A549 (cell line): Measurements from ENCODE around the gene KLLN. TPM values are rescaled to one million over a fixed set of nuclear protein-coding genes. Genes with fewer than 3 reads are reported as not detected.
"Not testable (repeated sequence)": the region's sequence is repeated elsewhere in the genome, so short reads cannot be mapped to it uniquely, and the experiment has no call there.

Experiments
- ATAC-seq, 2 experiments: fragments of 200-7000 bp in 1 of 2; fragments of >200 bp in 1 of 2; cut with Nextera tagmentation in 1 of 2; cut with Tn5 transposase in 1 of 2; 3 replicates each; pipeline versions ENCODE4 v1.8.0 to v1.9.1; 2018 to 2020; ENCODE audit warnings: mild to moderate bottlenecking in 1 of 2, moderate library complexity in 1 of 2
- CTCF ChIA-PET: fragments of 300-600 bp; sonication (Branson Sonifier 250); formaldehyde crosslinking; extraction: SDS; loops from one replicate; lab custom pipeline; 2021; ENCODE audit warnings: antibody characterized with exemption, inconsistent platforms; lab: Yijun Ruan, JAX
- POLR2A ChIA-PET: fragments of 350-600 bp; formaldehyde crosslinking; extraction: SDS; loops from one replicate; lab custom pipeline; 2021; ENCODE audit warnings: antibody characterized with exemption, inconsistent platforms; lab: Yijun Ruan, JAX
- DNase-seq, 2 experiments: peaks; one replicate each; pipeline versions ENCODE4 v3.0.0 to v3.0.0-alpha.2; 2011 to 2016; ENCODE audit warnings: low read depth in 1 of 2, low spot score in 1 of 2
- FAIRE-seq: peaks from 2 replicates; lab custom pipeline; 2011; peaks lifted over from hg19 to GRCh38; lab: Jason Lieb, UNC
- H3K27ac ChIP-seq, 2 experiments: fragments of >200 bp; sonication (Bioruptor Twin); formaldehyde crosslinking; 3 replicates each; pipeline ENCODE4 v1.5.1; 2016 to 2017
- H3K4me1 ChIP-seq: fragments of >200 bp; sonication (Bioruptor Twin); formaldehyde crosslinking; 3 replicates; pipeline ENCODE4 v1.6.1; 2016
- H3K4me2 ChIP-seq: fragments of >200 bp; sonication (Bioruptor Twin); formaldehyde crosslinking; 3 replicates; pipeline ENCODE4 v1.6.1; 2016
- H3K4me3 ChIP-seq: fragments of >200 bp; sonication (Bioruptor Twin); formaldehyde crosslinking; 3 replicates; pipeline ENCODE4 v1.5.1; 2016
- H3K9me3 ChIP-seq: fragments of >200 bp; sonication (Bioruptor Twin); formaldehyde crosslinking; 3 replicates; pipeline ENCODE4 v1.6.1; 2016
- CBX8 ChIP-seq: fragments of 200-600 bp; sonication (generic); IDR thresholded peaks from 2 replicates; pipeline ENCODE4 v1.6.1; 2016
- CEBPB ChIP-seq, 2 experiments: fragments of >200 bp in 1 of 2; sonication (Bioruptor Twin) in 1 of 2; formaldehyde crosslinking in 1 of 2; IDR thresholded peaks; 2 replicates each; pipeline ENCODE4 v1.6.1; 2012 to 2016
- EHF ChIP-seq: fragments of 250-450 bp; sonication (Bioruptor Pico); IDR thresholded peaks from 2 replicates; pipeline ENCODE4 v1.5.0; 2020; ENCODE audit warnings: mild to moderate bottlenecking
- EHMT2 ChIP-seq: fragments of 200-600 bp; sonication (generic); IDR thresholded peaks from 2 replicates; pipeline ENCODE4 v1.6.1; 2016; ENCODE audit warnings: antibody characterized with exemption, low read depth, mild to moderate bottlenecking, moderate library complexity
- EP300 ChIP-seq, 2 experiments: fragments of >200 bp; sonication (Bioruptor Twin); formaldehyde crosslinking; IDR thresholded peaks; 2 replicates in 1 of 2; 3 replicates in 1 of 2; pipeline ENCODE4 v1.6.1; 2016 to 2017
- FOSB ChIP-seq: fragments of 250-450 bp; sonication (Bioruptor Pico); IDR thresholded peaks from 2 replicates; pipeline ENCODE4 v1.5.0; 2020; ENCODE audit warnings: mild to moderate bottlenecking, moderate library complexity
- FOSL2 ChIP-seq, 2 experiments: fragments of 450-650 bp in 1 of 2; fragments of >200 bp in 1 of 2; sonication (Bioruptor Twin) in 1 of 2; formaldehyde crosslinking; IDR thresholded peaks; 2 replicates each; pipeline versions ENCODE4 v1.5.0 to v1.6.1; 2016 to 2020; ENCODE audit warnings: mild to moderate bottlenecking in 1 of 2, moderate library complexity in 1 of 2
- GATA3 ChIP-seq: IDR thresholded peaks from 2 replicates; pipeline ENCODE4 v1.6.1; 2012; ENCODE audit warnings: borderline replicate concordance
- HEYL ChIP-seq: fragments of 250-450 bp; sonication (Bioruptor Pico); IDR thresholded peaks from 2 replicates; pipeline ENCODE4 v1.8.0; 2021; ENCODE audit warnings: mild to moderate bottlenecking, moderate library complexity
- HOXA7 ChIP-seq: fragments of 250-450 bp; sonication (Bioruptor Pico); IDR thresholded peaks from 2 replicates; pipeline ENCODE4 v1.5.0; 2020; ENCODE audit warnings: mild to moderate bottlenecking, moderate library complexity
- HOXB5 ChIP-seq: fragments of 250-450 bp; sonication (Bioruptor Pico); IDR thresholded peaks from 2 replicates; pipeline ENCODE4 v1.5.0; 2020; ENCODE audit warnings: mild to moderate bottlenecking, moderate library complexity
- JUN ChIP-seq, 2 experiments: fragments of >200 bp; sonication (Bioruptor Twin); formaldehyde crosslinking; IDR thresholded peaks; 2 replicates in 1 of 2; 3 replicates in 1 of 2; pipeline ENCODE4 v1.6.1; 2016 to 2017
- JUNB ChIP-seq: fragments of >200 bp; sonication (Bioruptor Twin); formaldehyde crosslinking; IDR thresholded peaks from 2 replicates; pipeline ENCODE4 v1.6.1; 2016
- KDM5A ChIP-seq: fragments of 200-600 bp; sonication (generic); IDR thresholded peaks from 2 replicates; pipeline ENCODE4 v1.6.1; 2016; ENCODE audit warnings: antibody characterized with exemption, mild to moderate bottlenecking
- MAFK ChIP-seq: fragments of 450-650 bp; IDR thresholded peaks from 2 replicates; pipeline ENCODE4 v1.6.1; 2014; ENCODE audit not compliant: partially characterized antibody
- NFE2L2 ChIP-seq: fragments of 150-350 bp; conservative IDR thresholded peaks from 2 replicates; pipeline ENCODE4 v1.6.1; 2014; ENCODE audit warnings: low read length
- RFX5 ChIP-seq: fragments of 450-650 bp; IDR thresholded peaks from 2 replicates; pipeline ENCODE4 v1.7.1; 2014; ENCODE audit warnings: antibody characterized with exemption, mild to moderate bottlenecking, moderate library complexity
- RNF2 ChIP-seq: fragments of 200-600 bp; sonication (generic); IDR thresholded peaks from 2 replicates; pipeline ENCODE4 v1.6.1; 2016; ENCODE audit warnings: low read depth, mild to moderate bottlenecking, antibody characterized with exemption, moderate library complexity, borderline replicate concordance
- TFCP2L1 ChIP-seq: fragments of 250-450 bp; sonication (Bioruptor Pico); IDR thresholded peaks from 2 replicates; pipeline ENCODE4 v1.5.0; 2021; ENCODE audit warnings: mild to moderate bottlenecking
- ZSCAN20 ChIP-seq: fragments of 250-450 bp; sonication (Bioruptor Pico); IDR thresholded peaks from 2 replicates; pipeline ENCODE4 v1.8.0; 2022; ENCODE audit warnings: mild to moderate bottlenecking, moderate library complexity
- WGBS: methylation state at CpG from one replicate; pipeline ENCODE4 v1.1.6; 2017; ENCODE audit errors: missing lambda C conversion rate; 5-methylcytosine and 5-hydroxymethylcytosine counted together
- polyA plus RNA-seq, 4 experiments: library from polyadenylated mRNA; depleted of rRNA in 3 of 4; stranded (reverse); fragments of >200 nt; fragmentation: RNase III in 1 of 4; extraction: RNeasy Plus Mini Kit Qiagen cat#74134 plus additional on column Dnase treatment in 1 of 4; gene quantifications; 2 replicates in 3 of 4; 3 replicates in 1 of 4; pipeline ENCODE4 v1.2.3, GENCODE V29; 2011 to 2017
- TF ChIP-seq, protein P1 (sequence below): fragments of 250-450 bp; sonication (Bioruptor Pico); IDR thresholded peaks from 2 replicates; pipeline ENCODE4 v1.5.0; 2020; ENCODE audit warnings: low read depth, mild to moderate bottlenecking, moderate library complexity
- TF ChIP-seq, protein P2 (sequence below): fragments of 250-450 bp; sonication (Bioruptor Pico); IDR thresholded peaks from 2 replicates; pipeline ENCODE4 v1.5.0; 2021; ENCODE audit warnings: mild to moderate bottlenecking, moderate library complexity, borderline replicate concordance
- TF ChIP-seq, protein P3 (sequence below): IDR thresholded peaks from 2 replicates; pipeline ENCODE4 v1.6.1; 2012; ENCODE audit warnings: low read depth, borderline replicate concordance
- TF ChIP-seq, protein P4 (sequence below): IDR thresholded peaks from 2 replicates; pipeline ENCODE4 v1.6.1; 2012

KLLN gene
- polyA plus RNA-seq, 2 of the 4 experiments (the other 2 are of a cell fraction) = 0.57 to 0.58 TPM

DNA sequence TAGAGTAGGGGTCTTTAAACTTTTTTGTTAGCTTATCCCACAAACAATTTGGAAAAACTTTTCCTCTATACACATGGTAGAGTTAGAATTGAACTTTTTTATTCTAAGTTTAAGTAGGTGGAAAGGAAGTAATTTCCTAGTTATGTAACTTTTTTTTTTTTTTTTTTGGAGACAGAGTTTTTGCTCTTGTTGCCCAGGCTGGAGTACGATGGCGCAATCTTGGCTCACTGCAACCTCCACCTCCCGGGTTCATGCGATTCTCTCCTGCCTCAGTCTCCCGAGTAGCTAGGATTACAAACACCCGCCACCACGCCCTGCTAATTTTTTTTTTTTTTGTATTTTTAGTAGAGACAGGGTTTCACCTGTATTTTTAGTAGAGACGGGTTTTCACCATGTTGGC is 16.6 kb downstream of the KLLN start:
- Histone ChIP-seq H3K27ac (peak overlapping the region; percentile 38 to 68; a peak in 3 of 6 replicates), H3K4me2 (peak overlapping the region; percentile 72; the same call in 2 of the 3 replicates), H3K4me1 (peaks cover 70% of the 10 kb centered on the region)
- DNase-seq, H3K4me3 ChIP-seq, FAIRE-seq, ATAC-seq, H3K9me3 ChIP-seq: not testable (repeated sequence)
- TF ChIP-seq CEBPB (IDR thresholded peaks at IDR 0.05) (peak in 1 of 2 experiments; percentile 54; a peak in 1 of 4 replicates), HEYL (CRISPR knock-in tag) (0 out of 2 replicates have a peak, but pooled peaks have one; percentile 25)
- 94% methylated on average over 8 of the region's 8 CpGs for WGBS
- ChIA-PET CTCF (interaction anchor here (0.6 to 2.1 kb wide), 8 partner anchors 8 to 543 kb away, joined by 3 to 10 read pairs (median 4); partner anchors contain the start of gene ATAD1), POLR2A (interaction anchor here (2.0 to 2.3 kb wide), 2 partner anchors 16 to 28 kb away, joined by 24 to 34 read pairs; partner anchors contain the start of genes ATAD1, KLLN and PTEN)

DNA sequence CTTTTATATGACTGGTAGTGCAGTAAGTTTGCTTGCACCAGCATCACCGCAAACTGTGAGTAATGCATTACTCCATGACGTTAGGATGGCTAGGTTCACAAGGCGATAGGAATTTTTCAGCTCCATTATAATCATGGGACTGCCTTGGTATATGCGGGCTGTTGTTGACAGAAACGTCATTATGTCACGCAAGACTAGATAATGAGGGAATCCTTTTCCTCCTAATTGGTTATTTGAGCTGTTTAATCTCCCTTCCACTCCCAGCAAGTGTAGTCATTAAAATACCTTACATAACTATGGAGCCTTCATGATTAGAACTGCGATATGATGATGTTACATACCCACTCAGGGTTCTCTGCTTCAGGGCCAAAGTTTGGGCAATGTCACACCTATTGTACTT is 17.3 kb downstream of the KLLN start:
- ATAC-seq (peak; percentile 78 to 80), FAIRE-seq (peak; percentile 90), DNase-seq (peak; percentile 48 to 94)
- Histone ChIP-seq H3K9me3 (no peaks in the 10 kb centered on the region), H3K4me2 (peak overlapping the region; percentile 72), H3K27ac (peak overlapping the region; percentile 68 to 82), H3K4me3 (0 out of 3 replicates have a peak overlapping the region, but pooled peaks have one; percentile 2), H3K4me1 (peaks cover 76% of the 10 kb centered on the region)
- WGBS = 0% methylated on average over 7 of the region's 7 CpGs
- ChIA-PET POLR2A (interaction anchor here (1.0 to 2.3 kb wide), 4 partner anchors 17 to 543 kb away, joined by 3 to 34 read pairs (median 14); partner anchors contain the start of genes ATAD1, KLLN and PTEN), CTCF (interaction anchor here (0.6 to 2.1 kb wide), 8 partner anchors 9 to 544 kb away, joined by 3 to 10 read pairs (median 5); partner anchors contain the start of gene ATAD1)
- TF ChIP-seq, protein P1, sequence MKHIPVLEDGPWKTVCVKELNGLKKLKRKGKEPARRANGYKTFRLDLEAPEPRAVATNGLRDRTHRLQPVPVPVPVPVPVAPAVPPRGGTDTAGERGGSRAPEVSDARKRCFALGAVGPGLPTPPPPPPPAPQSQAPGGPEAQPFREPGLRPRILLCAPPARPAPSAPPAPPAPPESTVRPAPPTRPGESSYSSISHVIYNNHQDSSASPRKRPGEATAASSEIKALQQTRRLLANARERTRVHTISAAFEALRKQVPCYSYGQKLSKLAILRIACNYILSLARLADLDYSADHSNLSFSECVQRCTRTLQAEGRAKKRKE = no peak
- TF ChIP-seq, protein P2, sequence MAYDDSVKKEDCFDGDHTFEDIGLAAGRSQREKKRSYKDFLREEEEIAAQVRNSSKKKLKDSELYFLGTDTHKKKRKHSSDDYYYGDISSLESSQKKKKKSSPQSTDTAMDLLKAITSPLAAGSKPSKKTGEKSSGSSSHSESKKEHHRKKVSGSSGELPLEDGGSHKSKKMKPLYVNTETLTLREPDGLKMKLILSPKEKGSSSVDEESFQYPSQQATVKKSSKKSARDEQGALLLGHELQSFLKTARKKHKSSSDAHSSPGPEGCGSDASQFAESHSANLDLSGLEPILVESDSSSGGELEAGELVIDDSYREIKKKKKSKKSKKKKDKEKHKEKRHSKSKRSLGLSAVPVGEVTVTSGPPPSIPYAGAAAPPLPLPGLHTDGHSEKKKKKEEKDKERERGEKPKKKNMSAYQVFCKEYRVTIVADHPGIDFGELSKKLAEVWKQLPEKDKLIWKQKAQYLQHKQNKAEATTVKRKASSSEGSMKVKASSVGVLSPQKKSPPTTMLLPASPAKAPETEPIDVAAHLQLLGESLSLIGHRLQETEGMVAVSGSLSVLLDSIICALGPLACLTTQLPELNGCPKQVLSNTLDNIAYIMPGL (CRISPR knock-in tag) = no peak
- TF ChIP-seq, protein P3, sequence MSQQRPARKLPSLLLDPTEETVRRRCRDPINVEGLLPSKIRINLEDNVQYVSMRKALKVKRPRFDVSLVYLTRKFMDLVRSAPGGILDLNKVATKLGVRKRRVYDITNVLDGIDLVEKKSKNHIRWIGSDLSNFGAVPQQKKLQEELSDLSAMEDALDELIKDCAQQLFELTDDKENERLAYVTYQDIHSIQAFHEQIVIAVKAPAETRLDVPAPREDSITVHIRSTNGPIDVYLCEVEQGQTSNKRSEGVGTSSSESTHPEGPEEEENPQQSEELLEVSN = no peak
- TF ChIP-seq FOSB (CRISPR knock-in tag) = peak; percentile 37; the same call in 1 of the 2 replicates
- TF ChIP-seq JUNB = peak; percentile 44
- TF ChIP-seq EHMT2 = no peak
- 0 out of 5 replicates have a peak, but pooled peaks of 1 of the 2 experiments have one; percentile 34 for TF ChIP-seq JUN (IDR thresholded peaks at IDR 0.05)
- TF ChIP-seq KDM5A = no peak
- TF ChIP-seq CBX8 = no peak
- TF ChIP-seq NFE2L2 = no peak
- peak; percentile 95 for TF ChIP-seq GATA3
- peak in 1 of 2 experiments; percentile 69; a peak in 2 of 5 replicates for TF ChIP-seq EP300 (IDR thresholded peaks at IDR 0.05)
- no peak for TF ChIP-seq HOXA7 (CRISPR knock-in tag)
- TF ChIP-seq EHF (CRISPR knock-in tag) = peak; percentile 22; the same call in 1 of the 2 replicates
- no peak for TF ChIP-seq FOSL2 (IDR thresholded peaks at IDR 0.05)
- peak; percentile 94 for TF ChIP-seq FOSL2 (CRISPR knock-in tag; IDR thresholded peaks at IDR 0.05)
- peak; percentile 25 for TF ChIP-seq MAFK
- no peak for TF ChIP-seq TFCP2L1 (CRISPR knock-in tag)
- TF ChIP-seq RFX5 = no peak
- peak in 1 of 2 experiments; percentile 65; a peak in 1 of 4 replicates for TF ChIP-seq CEBPB (IDR thresholded peaks at IDR 0.05)
- TF ChIP-seq RNF2 = no peak
- TF ChIP-seq HOXB5 = peak; percentile 82; the same call in 1 of the 2 replicates
- TF ChIP-seq, protein P4, sequence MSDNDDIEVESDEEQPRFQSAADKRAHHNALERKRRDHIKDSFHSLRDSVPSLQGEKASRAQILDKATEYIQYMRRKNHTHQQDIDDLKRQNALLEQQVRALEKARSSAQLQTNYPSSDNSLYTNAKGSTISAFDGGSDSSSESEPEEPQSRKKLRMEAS = peak; percentile 59; the same call in 1 of the 2 replicates
- TF ChIP-seq ZSCAN20 = peak; percentile 48; the same call in 1 of the 2 replicates
